Left lung (tissue), 14 donors: ENCODE measurements around the gene MRPL23. TPM values are rescaled to one million over a fixed set of nuclear protein-coding genes. Genes with fewer than 3 reads are reported as not detected.

Experiments
- ATAC-seq: fragments of 200-7000 bp; cut with Tn5 transposase; one replicate; pipeline ENCODE4 v1.9.1; 2020; ENCODE audit warnings: moderate library complexity
- DNase-seq, 4 donors: peaks; one replicate each; pipeline ENCODE4 v3.0.0-alpha.2; 2013 to 2020
- H3K27ac ChIP-seq, 2 donors: fragments of 200-600 bp; sonication (generic) in 1 of 2; one replicate each; pipeline versions ENCODE4 v1.5.0 to v1.8.0; 2020 to 2021
- H3K27me3 ChIP-seq, 2 donors: fragments of 200-600 bp; sonication (generic) in 1 of 2; one replicate each; pipeline versions ENCODE4 v1.5.0 to v1.8.0; 2020 to 2021
- H3K36me3 ChIP-seq, 2 donors: fragments of 200-600 bp; sonication (generic) in 1 of 2; one replicate each; pipeline versions ENCODE4 v1.5.0 to v1.8.0; 2020 to 2021
- H3K4me1 ChIP-seq, 2 donors: fragments of 200-600 bp; one replicate each; pipeline ENCODE4 v1.8.0; 2021
- H3K4me3 ChIP-seq, 2 donors: fragments of 200-600 bp; sonication (generic) in 1 of 2; one replicate each; pipeline versions ENCODE4 v1.5.0 to v1.8.0; 2020 to 2021; ENCODE audit warnings: mild to moderate bottlenecking in 1 of 2
- H3K9me3 ChIP-seq, 2 donors: fragments of 200-600 bp; sonication (generic) in 1 of 2; one replicate each; pipeline versions ENCODE4 v1.5.0 to v1.8.0; 2020 to 2021
- intact Hi-C, 2 donors: fragments of 100-400 bp; cut with DNase I; formaldehyde crosslinking; loops; one replicate each; pipeline versions ENCODE4 v1.11.2 to v1.14.2; 2022
- long read RNA-seq, 12 donors: library from polyadenylated mRNA in 2 of 12; unstranded in 2 of 12; transcript quantifications; one replicate each; pipeline ENCODE4 v2.0.0 and lab custom pipeline, GENCODE V29; 2019 to 2026
- polyA plus RNA-seq, 6 donors: library from polyadenylated mRNA; unstranded; fragments of 120-200 nt; gene quantifications; one replicate each; pipeline ENCODE4 v1.2.1, GENCODE V29; 2013; ENCODE audit not compliant: insufficient read length in 6 of 6
- total RNA-seq, 2 donors: library from RNA; stranded (reverse); fragmentation: NEBNext Ultra II Directional; extraction: Animal tissue kit (Norgen Biotek cat#: 25700); gene quantifications; one replicate each; pipeline ENCODE4 v1.2.1, GENCODE V29; 2021
- TF ChIP-seq, protein P1 (sequence below), 2 donors: fragments of 200-600 bp; sonication (generic) in 1 of 2; IDR thresholded peaks; one replicate each; pipeline versions ENCODE4 v1.5.0 to v1.8.0; 2021; ENCODE audit warnings: antibody characterized with exemption in 2 of 2
- donor health status: DM: no; HTN: yes; CAD: no.
- donor health status: DM: no; HTN: no; CAD: no.

MRPL23 gene
- 10 to 100 TPM; 62.2 to 71.6 TPM for total RNA-seq
- polyA plus RNA-seq, result 10 to 100 TPM; 35.1 to 64.7 (median 40.6) TPM
- long read RNA-seq, donor 1, transcript MRPL23-205 (5 exons, 736 nt), result major isoform, 83 of 85 reads
- long read RNA-seq, donor 1, partial matches to known transcripts, result 0 of 85 reads
- long read RNA-seq, donor 1, other reads (novel, unspliced or antisense), result 0 of 85 reads
- long read RNA-seq, donor 2, transcript MRPL23-205 (5 exons, 736 nt), result major isoform, 42 of 50 reads
- long read RNA-seq, donor 2, partial matches to known transcripts, result 7 of 50 reads
- long read RNA-seq, donor 2, other reads (novel, unspliced or antisense), result 0 of 50 reads
- long read RNA-seq, donor 3, transcript MRPL23-205 (5 exons, 736 nt), result major isoform, 38 of 39 reads
- long read RNA-seq, donor 3, partial matches to known transcripts, result 0 of 39 reads
- long read RNA-seq, donor 3, other reads (novel, unspliced or antisense), result 0 of 39 reads
- long read RNA-seq, donor 4, transcript MRPL23-205 (5 exons, 736 nt), result major isoform, 82 of 90 reads
- long read RNA-seq, donor 4, partial matches to known transcripts, result 5 of 90 reads
- long read RNA-seq, donor 4, other reads (novel, unspliced or antisense), result 3 of 90 reads
- long read RNA-seq, donor 5, transcript MRPL23-205 (5 exons, 736 nt), result major isoform, 58 of 59 reads
- long read RNA-seq, donor 5, partial matches to known transcripts, result 0 of 59 reads
- long read RNA-seq, donor 5, other reads (novel, unspliced or antisense), result 0 of 59 reads
- long read RNA-seq, donor 6, transcript MRPL23-205 (5 exons, 736 nt), result major isoform, 43 of 44 reads
- long read RNA-seq, donor 6, partial matches to known transcripts, result 0 of 44 reads
- long read RNA-seq, donor 6, other reads (novel, unspliced or antisense), result 0 of 44 reads
- long read RNA-seq, donor 7, transcript MRPL23-205 (5 exons, 736 nt), result major isoform, 16 of 16 reads
- long read RNA-seq, donor 7, partial matches to known transcripts, result 0 of 16 reads
- long read RNA-seq, donor 7, other reads (novel, unspliced or antisense), result 0 of 16 reads
- long read RNA-seq, donor 8, transcript MRPL23-205 (5 exons, 736 nt), result major isoform, 43 of 43 reads
- long read RNA-seq, donor 8, partial matches to known transcripts, result 0 of 43 reads
- long read RNA-seq, donor 8, other reads (novel, unspliced or antisense), result 0 of 43 reads
- long read RNA-seq, donor 9, result 0 reads
- long read RNA-seq, donor 10, transcript MRPL23-205 (5 exons, 736 nt), result major isoform, 169 of 199 reads
- long read RNA-seq, donor 10, partial matches to known transcripts, result 13 of 199 reads
- long read RNA-seq, donor 10, other reads (novel, unspliced or antisense), result 15 of 199 reads
- long read RNA-seq, donor 11, transcript MRPL23-205 (5 exons, 736 nt), result major isoform, 53 of 53 reads
- long read RNA-seq, donor 11, partial matches to known transcripts, result 0 of 53 reads
- long read RNA-seq, donor 11, other reads (novel, unspliced or antisense), result 0 of 53 reads
- long read RNA-seq, donor 12, transcript MRPL23-205 (5 exons, 736 nt), result major isoform, 31 of 31 reads
- long read RNA-seq, donor 12, partial matches to known transcripts, result 0 of 31 reads
- long read RNA-seq, donor 12, other reads (novel, unspliced or antisense), result 0 of 31 reads

- TF ChIP-seq, protein P1, sequence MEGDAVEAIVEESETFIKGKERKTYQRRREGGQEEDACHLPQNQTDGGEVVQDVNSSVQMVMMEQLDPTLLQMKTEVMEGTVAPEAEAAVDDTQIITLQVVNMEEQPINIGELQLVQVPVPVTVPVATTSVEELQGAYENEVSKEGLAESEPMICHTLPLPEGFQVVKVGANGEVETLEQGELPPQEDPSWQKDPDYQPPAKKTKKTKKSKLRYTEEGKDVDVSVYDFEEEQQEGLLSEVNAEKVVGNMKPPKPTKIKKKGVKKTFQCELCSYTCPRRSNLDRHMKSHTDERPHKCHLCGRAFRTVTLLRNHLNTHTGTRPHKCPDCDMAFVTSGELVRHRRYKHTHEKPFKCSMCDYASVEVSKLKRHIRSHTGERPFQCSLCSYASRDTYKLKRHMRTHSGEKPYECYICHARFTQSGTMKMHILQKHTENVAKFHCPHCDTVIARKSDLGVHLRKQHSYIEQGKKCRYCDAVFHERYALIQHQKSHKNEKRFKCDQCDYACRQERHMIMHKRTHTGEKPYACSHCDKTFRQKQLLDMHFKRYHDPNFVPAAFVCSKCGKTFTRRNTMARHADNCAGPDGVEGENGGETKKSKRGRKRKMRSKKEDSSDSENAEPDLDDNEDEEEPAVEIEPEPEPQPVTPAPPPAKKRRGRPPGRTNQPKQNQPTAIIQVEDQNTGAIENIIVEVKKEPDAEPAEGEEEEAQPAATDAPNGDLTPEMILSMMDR (IDR thresholded peaks at IDR 0.05), result no peak
- no peaks in the 10 kb centered on the region for H3K27me3 ChIP-seq
- no peaks in the 10 kb centered on the region for H3K4me1 ChIP-seq
- H3K9me3 ChIP-seq, result no peaks in the 10 kb centered on the region
- DNase-seq (no peak), ATAC-seq (peak; percentile 78)
- no peak within 1 kb of the TSS for H3K4me3 ChIP-seq
- intact Hi-C loops, result no loop called here
- no peaks in the 10 kb centered on the region for H3K36me3 ChIP-seq
- no peak within 1 kb of the TSS for H3K27ac ChIP-seq
Observed at GRCh38 chr11:1946812-1947484, at the start of gene MRPL23. Gene MRPL23 (plus strand): TSS chr11:1947332. CDS start chr11:1947363, 31 bp downstream.

GRCh38 chr11:1899090-1899489, 48.0 kb upstream of the MRPL23 start:
- TF ChIP-seq, protein P1 (IDR thresholded peaks at IDR 0.05), result no peak
- intact Hi-C loops, result loop anchor here in 1 of 2 donors (5.0 kb wide), 1 partner anchor 43 kb away; no protein-coding TSS in a partner anchor
- no peak for DNase-seq
- H3K4me3 ChIP-seq, result no peak overlapping the region
- peaks cover 0 to 7% of the 10 kb centered on the region in 2 donors for H3K4me1 ChIP-seq
- no peak overlapping the region for H3K27ac ChIP-seq
- no peak for ATAC-seq
- H3K9me3 ChIP-seq, result no peaks in the 10 kb centered on the region
- peaks cover 0 to 4% of the 10 kb centered on the region in 2 donors for H3K27me3 ChIP-seq
- H3K36me3 ChIP-seq, result no peaks in the 10 kb centered on the region

DNA sequence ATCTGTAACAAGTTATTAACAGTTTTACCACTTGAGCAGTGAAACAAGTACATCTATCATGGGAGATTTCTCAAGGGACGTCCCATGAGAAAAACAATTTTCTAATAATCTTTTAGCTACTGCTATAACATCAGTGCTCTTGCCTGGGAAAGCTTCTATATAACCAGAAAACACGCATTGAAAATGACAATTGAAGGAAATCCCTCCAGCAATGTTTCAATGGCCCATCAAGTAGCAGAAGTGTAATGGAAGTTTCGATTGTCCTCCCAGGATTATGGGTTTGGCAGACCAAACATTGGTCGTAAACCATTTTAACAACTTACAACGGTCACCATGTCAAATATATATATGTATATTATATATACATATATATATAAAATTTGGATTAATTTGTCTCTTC, 47.4 kb upstream of the MRPL23 start:
- Histone ChIP-seq H3K4me3 (no peak overlapping the region), H3K9me3 (no peaks in the 10 kb centered on the region), H3K27me3 (peaks cover 0 to 4% of the 10 kb centered on the region in 2 donors), H3K36me3 (no peaks in the 10 kb centered on the region), H3K27ac (no peak overlapping the region), H3K4me1 (peaks cover 0 to 7% of the 10 kb centered on the region in 2 donors)
- TF ChIP-seq, protein P1 (IDR thresholded peaks at IDR 0.05), result no peak
- DNase-seq (no peak), ATAC-seq (no peak)
- intact Hi-C loops, result loop anchor here in 1 of 2 donors (5.0 kb wide), 1 partner anchor 43 kb away; no protein-coding TSS in a partner anchor

DNA sequence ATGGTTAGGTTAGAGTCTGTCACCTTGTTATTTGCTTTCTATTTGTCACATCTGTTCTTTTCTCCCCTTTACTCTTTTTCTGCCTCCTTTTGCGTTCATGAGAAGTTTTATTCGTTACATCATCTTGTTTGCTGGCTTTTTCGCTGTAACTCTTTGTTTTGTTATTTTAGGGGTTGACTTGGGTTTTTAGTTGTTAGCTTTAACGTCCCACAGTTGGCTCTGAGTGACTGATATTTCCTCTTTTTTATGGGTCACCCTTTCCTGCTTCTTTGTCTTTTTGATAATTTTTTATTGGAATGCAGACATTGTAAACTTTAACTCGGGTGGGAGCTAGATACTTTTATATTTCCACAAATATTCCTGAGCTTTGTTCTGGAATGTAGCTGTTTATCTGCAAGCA, 41.0 kb upstream of the MRPL23 start:
- Histone ChIP-seq H3K36me3 (no peaks in the 10 kb centered on the region), H3K27ac (no peak overlapping the region), H3K9me3 (no peaks in the 10 kb centered on the region), H3K27me3 (no peaks in the 10 kb centered on the region), H3K4me1 (no peaks in the 10 kb centered on the region), H3K4me3 (no peak overlapping the region)
- ATAC-seq, result no peak
- intact Hi-C loops, result no loop called here
- DNase-seq, result no peak
- TF ChIP-seq, protein P1 (IDR thresholded peaks at IDR 0.05), result no peak
